AG08396 (cell line): ENCODE data around the gene CDC5L.
"Not testable (repeated sequence)": the region's sequence is repeated elsewhere in the genome, so short reads cannot be mapped to it uniquely, and the experiment has no call there.

Experiments used
- DNase-seq: peaks from one replicate; pipeline ENCODE4 v3.0.0; 2012; ENCODE audit warnings: low spot score, mixed read lengths

CDC5L gene

DNA sequence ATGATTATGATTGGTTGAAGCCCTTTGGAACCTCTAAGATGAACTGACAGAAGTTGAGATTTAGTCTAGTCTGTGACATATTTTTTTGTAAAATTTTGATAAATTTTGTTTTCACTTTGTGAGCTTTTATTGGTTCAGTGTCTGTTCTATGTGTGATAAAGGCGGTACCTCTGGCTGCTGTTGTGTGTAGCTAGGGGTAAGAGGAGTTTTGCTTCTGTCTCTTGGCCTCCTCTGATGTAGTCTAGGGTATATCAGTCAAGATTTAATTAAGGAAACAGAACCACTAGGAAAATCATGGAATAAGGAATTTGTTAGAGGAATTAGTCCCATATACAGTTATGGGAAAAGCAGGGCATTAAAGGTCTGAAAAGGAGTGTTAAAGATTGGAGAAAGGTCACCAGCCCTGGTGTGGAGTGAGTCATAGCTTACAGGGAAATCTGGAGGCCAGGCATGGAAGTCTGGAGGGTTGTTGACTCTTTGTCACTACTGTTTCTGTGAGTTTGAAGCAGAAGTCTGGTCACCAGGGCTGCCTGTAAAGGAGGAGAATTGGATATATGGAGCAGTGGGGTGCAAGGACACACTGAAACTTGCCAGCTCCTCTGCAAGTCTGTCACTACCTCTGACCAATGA lies 28.5 kb downstream of the CDC5L start:
- DNase-seq: peak; percentile 35

DNA sequence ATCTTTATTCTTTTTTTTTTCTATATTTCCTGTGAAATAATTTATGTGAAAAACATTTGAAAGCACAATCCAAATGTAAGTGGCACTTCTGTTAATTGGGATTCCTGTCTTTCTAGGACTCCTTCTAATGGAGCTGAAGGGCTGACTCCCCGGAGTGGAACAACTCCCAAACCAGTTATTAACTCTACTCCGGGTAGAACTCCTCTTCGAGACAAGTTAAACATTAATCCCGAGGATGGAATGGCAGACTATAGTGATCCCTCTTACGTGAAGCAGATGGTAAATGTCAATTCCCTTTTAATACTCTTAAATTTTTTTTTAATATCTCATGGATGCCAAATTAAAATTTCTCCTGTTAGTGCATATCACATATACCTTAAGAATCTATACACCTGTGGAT lies 35.0 kb downstream of the CDC5L start:
- DNase-seq: no peak

DNA sequence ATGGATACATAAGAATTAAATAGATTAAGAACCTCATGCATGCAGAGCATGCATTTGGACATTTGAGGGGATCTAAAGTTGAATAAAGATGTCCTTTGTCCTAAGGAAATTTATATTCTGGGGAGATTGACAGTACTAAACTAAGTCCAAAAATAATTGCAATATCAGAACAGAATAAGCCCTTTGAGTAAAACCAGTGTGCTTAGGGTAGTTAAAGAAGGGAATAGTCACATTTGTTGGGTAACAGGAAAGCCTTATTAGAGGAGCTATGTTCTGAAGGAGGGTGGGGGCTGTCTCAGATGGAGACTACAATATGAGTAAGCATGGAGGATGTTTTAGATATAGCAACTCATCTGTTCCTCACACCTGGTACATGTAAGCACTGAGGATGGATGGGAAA lies 35.8 kb downstream of the CDC5L start:
- DNase-seq: no peak

DNA sequence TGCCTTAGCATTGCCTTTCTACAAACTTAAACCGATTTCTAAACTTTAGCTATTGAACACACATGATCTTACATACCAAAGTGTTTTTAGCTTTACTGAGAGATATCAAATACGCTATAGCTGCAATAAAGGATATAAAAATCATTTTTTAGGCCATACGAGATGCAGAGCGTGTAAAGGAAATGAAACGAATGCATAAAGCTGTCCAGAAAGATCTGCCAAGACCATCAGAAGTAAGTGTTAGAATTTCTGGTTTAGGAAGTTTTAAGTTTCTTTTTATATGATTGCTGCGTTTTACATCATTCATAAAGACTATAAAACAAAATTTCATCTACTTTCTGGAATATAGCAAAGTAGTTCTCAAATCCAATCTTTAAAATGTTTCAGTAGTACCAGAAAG lies 38.4 kb downstream of the CDC5L start:
- no peak for DNase-seq

DNA sequence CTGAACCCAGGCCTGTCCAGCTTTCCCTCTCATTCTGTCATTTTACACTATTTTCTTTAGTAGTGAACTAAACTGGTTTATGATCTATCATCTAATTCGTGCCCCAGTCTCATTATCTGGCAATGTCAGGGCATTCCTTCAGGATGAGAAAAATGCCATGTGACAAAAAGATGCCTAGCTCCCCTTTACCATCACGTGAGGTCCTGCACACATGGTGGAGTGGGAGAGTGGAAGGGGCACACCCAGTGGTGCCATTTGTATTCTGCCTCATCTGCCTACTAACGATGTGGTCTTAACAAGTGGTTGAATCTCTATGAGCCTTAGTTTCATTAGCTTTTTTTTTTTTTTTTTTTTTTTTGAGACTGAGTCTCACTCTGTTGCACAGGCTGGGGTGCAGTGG lies 41.2 kb downstream of the CDC5L start:
- peak; percentile 27 for DNase-seq

DNA sequence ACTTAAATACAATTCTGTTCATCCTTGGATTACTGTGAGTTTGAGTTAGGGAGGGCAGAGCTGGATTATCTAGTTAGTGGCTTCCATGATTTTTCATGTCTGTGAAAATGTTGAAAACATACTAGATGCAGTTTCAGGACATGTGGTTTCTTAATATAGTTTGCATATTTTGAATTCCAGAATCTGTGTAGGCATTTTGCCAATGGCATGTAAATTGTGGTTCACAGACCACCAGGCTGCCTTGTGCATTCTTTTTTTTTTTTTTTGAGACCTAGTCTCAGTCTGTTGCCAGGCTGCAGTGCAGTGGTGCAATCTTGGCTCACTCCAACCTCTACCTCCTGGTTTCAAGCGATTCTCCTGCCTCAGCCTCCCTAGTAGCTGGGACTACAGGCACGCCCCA lies 42.8 kb downstream of the CDC5L start:
- DNase-seq: peak; percentile 31

DNA sequence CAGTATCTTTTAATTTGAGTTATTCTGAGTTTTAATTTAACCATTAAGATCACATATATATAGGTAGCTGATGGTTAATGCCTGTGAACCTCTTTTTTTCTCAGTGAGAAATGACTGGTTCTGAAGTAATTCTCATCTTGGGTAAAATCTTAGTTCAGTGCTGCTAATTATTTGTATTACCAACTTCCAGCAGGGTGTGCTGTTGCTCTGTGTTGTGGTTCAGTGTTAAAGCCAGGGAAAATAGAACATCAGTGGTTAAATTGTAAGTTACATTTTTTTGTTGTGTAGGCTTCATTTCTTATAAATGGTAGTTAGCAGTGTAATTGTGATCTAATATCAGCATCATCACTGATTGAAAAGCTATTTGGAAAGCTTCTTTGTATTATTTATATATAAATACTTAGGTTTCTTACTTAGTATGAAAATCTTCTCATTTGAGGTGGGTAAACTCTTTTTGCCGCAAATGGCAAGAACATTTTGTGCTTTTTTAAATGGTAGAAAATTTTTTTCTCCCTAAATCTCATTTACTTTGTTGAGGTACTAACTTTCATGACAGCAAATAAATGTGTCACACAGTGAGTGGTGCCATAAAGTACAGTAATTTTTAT lies 43.7 kb downstream of the CDC5L start:
- DNase-seq: peak; percentile 43

DNA sequence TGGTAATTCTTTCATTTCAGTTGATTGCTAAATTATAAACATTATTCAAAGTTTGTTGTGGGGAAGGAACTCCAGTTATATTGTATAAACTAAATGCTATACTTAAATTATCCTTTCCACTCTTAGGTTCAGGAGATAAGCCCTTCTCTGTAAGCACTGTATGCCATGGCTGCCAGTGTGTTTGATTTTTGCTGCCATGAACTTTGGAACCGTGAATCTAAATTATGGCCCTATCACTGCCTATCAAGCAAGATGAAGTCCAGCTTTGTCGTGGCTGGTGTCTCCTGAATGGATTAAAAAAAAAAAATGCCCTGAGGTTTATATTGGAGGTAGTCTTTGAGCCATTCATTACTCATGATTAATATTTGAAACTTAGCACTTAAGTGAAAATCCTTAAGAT lies 44.7 kb downstream of the CDC5L start:
- DNase-seq: no peak

DNA sequence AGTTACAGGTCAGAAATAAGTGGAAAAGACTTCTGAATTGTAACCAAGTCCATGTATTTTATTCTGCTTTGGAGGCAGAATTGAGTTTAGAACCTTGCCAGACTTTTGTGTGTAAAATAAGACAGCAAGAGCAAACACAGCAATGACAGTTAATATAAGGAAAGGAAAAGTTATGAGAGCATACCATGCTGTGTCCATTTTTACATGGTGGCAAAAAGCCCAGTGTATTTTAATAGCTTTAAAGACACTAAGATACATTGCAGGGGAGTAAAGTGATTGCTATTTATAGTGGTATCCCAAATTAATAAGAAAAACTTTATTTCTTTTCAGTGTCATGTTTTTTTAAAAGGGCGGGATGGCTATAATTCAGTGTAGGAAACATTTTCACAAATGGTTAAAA lies 45.2 kb downstream of the CDC5L start:
- DNase-seq: no peak

DNA sequence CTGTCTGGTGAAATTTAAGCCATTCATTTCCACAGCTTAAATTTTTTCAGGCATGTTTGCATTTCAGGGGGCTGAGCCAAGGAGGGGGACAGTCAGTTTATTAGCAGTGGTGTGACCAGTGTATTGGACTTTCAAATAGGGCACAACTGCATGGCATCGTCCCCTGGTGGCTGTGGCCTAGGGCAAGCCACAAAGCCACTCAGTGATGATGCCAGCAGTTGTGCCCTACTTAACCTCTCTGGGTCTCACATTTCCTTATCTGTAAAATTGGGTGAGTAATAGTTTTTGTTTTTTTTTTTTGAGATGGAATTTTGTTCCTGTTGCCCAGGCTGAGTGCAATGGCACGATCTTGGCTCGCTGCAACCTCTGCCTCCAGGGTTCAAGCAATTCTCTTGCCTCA lies 48.0 kb downstream of the CDC5L start:
- no peak for DNase-seq

DNA sequence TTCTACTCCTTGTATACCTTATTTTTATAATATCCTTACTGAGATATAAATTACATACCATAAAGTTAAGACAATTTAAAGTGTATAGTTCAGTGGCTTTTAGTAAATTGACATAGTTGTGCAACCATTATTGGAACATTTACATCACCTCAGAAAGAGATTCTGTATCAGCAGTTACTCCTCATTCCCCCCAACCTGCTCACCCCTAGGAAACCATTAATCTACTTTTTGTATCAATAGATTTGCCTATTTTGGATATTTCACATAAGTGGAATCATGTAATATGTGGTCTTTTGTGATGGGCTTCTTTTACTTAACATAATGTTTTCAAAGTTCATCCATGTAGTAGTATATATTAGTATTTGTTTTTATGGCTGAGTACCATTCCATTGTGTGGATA lies 51.3 kb downstream of the CDC5L start:
- no peak for DNase-seq

DNA sequence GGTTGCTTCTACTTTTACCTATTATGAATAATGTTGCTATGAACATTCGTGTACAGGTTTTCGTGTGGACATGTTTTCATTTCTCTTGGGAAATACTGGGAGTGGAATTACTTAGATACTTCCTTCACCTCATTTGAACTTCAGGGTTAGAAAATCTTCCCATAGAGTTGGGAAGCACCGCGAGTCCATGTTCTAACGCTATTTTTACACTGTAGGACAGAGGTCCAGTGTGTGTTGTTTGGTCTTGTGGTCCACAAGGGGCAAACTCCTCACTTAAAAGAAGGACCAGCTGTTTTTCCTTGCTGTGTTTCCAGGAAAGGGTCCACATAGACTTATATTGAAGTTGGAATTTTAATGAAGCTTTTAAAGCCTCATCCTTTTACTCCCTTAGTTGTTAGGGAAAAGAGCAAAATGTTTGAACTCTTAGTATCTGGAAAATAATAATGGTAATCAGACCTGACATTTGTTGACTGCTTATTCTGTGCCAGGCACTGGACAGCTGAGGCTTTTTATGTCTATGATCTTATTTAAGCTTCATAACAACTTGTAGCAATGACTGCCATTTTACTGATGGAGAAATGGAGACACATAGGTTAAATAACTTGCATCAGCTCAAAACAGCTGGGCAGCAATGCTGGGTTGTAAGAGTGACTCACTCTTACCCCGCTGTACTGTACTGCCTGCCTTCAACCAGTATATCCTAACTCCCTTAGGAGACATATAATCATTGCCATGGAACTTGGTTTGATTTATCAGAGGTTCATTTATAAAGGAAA lies 52.0 kb downstream of the CDC5L start:
- DNase-seq: no peak

DNA sequence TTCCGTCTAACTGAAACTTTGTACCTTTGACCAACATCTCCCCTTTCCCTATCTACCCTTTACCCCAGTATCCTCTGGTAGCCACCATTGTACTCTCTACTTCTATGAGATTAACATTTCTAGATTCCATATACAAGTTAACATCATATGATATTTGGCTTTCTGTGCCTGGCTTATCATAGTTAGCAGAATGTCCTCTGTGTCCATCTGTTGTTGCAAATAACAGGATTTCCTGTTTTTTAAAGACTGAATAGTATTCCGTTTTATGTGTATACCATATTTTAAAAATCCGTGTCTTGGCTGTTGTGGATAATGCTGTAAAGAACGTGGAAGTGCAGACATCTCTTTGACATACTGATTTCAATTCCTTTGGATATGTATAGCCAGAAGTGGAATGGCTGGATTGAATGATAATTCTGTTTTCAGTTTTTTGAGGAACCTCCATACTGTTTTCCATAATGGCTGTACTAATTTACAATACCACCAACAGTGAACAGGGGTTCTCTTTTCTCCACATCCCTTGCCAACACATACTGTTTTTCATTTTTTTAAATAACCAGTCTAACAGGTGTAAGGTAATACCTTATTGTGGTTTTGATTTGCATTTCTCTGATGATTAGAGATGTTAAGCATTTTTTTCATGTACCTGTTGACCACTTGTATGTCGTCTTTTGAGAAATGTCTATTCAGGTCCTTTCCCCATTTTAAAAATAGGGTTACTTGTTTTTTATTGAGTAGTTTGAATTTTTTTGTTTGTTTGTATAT lies 53.8 kb downstream of the CDC5L start:
- DNase-seq: no peak

DNA sequence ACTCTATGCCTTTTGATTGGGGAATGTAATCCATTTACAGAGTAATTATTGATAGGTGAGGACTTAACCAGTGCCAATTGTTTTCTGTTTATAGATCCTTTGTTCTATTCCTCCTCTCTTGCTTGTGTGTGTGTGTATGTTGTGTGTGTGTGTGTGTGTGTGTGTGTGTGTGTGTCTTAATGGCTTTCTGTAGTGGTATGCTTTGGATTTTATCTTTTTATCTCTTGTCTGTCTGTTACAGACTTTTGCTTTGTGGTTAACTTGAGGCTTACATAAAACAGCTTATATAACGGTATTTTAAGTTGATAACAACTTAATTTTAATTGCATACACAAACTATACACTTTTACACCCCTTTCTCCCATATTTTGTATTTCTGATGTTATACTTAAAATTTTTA lies 54.7 kb downstream of the CDC5L start:
- DNase-seq: no peak

DNA sequence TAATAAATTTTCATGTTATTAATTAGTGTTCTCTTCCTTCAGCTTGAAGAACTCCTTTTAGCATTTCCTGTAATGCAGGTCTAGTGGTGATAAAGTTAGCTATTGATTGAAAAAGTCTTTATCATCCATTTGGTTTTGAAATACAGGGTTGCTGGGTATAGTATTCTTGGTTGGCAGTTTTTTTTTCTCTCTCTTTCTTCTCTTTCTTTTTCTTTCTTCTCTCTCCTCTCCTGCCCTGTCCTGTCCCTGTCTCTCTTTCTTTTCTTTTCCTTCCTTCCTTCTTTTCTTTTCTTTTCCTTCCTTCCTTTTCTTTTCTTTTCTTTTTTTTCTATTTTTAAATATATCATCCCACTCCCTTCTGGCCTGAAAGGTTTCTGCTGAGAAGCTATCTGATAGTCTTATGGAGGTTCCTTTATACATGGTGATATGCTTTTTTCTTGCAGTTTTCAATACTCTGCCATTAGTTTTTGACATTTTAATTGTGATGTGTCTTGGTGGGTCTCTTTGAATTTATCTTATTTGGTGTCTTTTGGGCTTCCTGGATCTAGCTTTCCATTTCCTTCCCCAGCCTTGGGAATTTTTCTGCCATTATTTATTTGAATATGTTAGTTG lies 55.4 kb downstream of the CDC5L start:
- no peak for DNase-seq

DNA sequence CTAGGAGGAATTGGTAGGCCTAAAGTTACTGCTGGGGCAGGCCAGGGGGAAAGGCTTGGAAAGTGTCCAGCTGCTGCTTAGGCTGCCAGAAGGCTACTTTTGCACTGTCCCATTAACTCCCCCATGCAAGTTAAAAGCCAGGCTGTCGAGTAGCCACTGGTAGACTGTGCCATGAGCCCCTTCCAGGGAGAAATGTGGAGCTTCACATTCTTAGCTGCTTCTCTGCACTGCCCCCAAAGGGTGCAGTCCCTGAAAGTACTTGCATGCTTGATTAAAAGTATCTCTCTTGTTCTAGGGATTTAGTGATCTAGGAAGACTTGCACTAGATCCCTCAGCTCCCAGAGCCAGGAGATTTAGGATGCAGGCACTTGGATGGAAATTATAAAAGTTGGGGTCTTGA lies 57.3 kb downstream of the CDC5L start:
- DNase-seq: no peak

DNA sequence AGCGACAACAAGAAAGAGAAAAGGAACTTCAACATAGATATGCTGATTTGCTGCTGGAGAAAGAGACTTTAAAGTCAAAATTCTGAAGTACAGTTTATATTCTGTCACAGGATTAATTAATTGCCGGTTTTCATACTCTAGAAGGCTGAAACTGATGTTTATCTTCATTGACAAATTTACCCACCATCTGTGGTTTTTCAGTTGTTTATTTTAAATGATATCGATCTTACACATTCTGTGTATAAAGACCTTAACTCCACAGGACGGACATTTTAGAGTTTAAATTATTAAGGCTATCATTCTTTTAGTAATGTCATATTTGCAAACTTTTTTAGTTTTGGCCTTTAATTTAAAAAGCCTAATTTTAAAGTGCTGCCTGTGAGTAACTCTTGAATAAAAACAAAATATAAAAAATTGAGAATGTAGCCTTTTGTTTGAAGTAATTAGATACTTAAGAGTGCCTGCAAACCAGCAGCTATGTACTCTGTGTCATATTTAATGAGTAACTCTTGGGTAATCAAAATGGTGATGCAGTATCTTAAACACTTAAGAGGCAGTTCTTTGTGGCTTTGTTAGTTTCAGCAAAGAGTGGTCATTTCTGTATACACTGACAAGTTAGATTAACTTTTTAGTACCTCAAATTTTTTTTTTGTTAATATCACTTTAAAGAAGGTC lies 59.3 kb downstream of the CDC5L start:
- peak; percentile 17 for DNase-seq

DNA sequence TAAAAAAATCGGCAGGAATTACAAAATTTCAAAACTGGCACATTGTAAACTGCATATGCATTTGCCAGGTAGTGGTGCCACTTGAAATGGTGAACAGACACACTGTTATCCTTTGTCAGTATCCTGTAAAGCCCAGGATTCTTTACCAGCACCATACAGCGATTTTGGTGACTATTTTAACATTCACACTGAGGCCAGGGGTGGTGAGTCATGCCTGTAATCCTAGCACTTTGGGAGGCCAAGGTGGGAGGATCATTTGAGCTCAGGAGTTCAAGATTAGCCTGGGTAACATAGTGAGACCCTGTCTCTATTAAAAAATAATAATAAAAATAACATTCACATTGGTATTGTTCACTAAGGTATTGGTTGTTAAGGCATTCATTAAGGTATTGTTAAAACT lies 61.7 kb downstream of the CDC5L start:
- not testable (repeated sequence) for DNase-seq

DNA sequence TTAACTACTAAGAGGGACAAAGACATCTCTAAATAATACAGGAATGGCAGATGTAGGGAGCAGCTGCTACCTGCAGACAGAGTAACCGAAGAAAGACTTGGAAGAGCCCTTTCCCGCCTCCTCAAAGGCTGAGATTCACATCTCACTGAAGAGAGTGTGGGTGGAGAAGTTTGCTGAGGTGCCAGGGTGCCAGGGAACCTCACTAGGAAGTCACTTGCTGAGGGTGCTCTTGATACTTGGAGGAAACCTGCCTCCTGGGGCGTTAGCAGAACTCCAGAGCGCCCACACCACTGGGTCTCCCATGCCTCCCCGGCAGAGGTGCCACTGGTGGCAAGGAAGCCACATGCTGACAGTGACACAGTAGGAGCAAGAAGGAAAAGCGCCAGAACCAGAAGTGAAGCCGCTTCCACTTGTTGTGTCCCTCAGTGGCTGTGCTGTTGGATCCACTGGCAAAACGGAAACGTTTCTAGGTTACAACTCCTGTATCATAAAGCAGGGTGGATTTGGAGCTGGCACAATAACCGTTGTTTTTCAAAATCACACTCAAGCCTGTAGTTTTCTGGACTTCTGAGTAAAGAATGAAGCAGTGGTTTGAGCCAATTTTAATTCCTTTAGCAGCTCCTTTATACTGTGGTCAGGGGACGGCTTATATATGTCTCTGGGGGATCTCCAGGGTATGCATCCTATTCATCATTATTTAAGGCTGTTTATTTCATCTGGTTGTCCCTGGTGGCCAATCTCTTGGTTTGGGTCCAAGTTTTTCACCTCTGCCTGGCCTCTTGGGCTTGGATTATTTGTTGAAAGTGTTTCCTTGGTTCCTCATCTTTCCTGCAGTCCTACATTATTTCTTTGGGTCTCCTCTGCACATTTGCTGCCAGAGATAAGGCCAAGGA lies 64.5 kb downstream of the CDC5L start:
- no peak for DNase-seq

DNA sequence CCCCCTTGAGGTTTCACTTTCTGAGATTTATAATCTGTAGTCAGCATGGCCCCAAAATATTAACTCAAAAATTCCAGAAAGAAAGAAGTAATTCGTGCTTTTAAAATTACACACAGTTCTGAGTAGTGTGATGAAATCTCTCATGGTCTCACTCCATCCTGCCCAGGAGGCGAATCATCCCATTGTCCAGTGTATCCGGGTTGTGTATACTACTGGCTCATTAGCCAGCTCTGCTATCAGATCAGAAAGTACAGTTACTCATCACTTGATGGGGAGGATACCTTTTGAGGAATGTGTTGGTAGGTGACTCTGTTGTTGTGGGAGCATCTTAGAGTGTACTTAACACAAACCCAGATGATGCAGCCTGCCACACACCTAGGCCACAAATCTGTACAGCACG lies 65.2 kb downstream of the CDC5L start:
- peak; percentile 43 for DNase-seq

DNA sequence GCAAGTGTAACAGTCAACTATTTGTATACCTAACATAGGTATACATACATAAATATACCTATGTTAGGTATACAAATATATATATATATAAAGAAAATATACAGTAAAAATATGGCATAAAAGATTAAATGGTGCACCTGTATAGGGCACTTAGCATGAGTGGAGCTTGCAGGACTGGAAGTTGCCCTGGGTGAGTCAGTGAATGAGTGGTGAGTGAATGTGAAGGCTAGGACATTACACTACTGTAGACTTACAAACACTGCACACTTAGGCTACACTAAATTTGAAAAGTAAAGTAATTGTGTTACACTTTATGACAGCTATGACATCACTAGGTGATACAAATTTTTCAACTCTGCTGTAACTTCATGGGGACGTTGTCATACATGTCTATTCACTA lies 65.6 kb downstream of the CDC5L start:
- DNase-seq: no peak
